ENCODE measurements around the gene BRD4.

The BRD4 gene

DNA sequence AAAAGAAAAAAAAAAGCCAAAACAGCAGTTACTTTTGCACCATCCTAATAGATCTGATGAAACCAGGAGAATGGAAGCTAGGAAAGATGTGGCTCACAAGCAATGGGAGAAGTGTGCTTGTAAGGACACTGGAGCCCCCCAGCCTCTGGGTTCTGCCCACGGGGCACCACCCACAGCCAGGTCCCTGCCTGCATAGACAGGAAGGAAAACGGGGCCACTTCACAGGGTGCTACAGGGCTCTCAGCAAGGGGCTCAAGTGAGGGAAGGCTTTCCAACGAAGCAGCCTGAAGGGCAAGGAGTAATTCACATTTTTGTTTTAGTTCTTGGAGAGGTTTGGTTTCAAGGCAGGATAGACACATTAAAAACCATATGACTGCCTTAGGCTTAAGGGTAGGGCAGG, 42.7 kb downstream of the BRD4 start:
- H3K4me2 ChIP-seq (ENCODE audit: low read length), result peak overlapping the region; percentile 53
- peaks cover 4% of the 10 kb centered on the region for H3K36me3 ChIP-seq (ENCODE audit: control insufficient read depth, low read length)
- peaks cover 97% of the 10 kb centered on the region for H3K79me2 ChIP-seq (ENCODE audit: control insufficient read depth, low read length)
- peak overlapping the region; percentile 34 for H3K4me3 ChIP-seq (ENCODE audit: low read length)
- TF ChIP-seq, protein P1, sequence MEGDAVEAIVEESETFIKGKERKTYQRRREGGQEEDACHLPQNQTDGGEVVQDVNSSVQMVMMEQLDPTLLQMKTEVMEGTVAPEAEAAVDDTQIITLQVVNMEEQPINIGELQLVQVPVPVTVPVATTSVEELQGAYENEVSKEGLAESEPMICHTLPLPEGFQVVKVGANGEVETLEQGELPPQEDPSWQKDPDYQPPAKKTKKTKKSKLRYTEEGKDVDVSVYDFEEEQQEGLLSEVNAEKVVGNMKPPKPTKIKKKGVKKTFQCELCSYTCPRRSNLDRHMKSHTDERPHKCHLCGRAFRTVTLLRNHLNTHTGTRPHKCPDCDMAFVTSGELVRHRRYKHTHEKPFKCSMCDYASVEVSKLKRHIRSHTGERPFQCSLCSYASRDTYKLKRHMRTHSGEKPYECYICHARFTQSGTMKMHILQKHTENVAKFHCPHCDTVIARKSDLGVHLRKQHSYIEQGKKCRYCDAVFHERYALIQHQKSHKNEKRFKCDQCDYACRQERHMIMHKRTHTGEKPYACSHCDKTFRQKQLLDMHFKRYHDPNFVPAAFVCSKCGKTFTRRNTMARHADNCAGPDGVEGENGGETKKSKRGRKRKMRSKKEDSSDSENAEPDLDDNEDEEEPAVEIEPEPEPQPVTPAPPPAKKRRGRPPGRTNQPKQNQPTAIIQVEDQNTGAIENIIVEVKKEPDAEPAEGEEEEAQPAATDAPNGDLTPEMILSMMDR (IDR thresholded peaks at IDR 0.05; ENCODE audit: low read depth, low read length, poor library complexity, severe bottlenecking), result no peak
- TF ChIP-seq EZH2phosphoT487 (IDR thresholded peaks at IDR 0.05; ENCODE audit: borderline replicate concordance, low read length), result no peak
- H3K27ac ChIP-seq (ENCODE audit: low read depth, low read length), result 0 out of 2 replicates have a peak overlapping the region, but pooled peaks have one; percentile 2
- H4K20me1 ChIP-seq (ENCODE audit: control insufficient read depth, insufficient read depth, low read depth, low read length), result peaks cover 63% of the 10 kb centered on the region
- H3K27me3 ChIP-seq (ENCODE audit: control insufficient read depth, low read length), result no peaks in the 10 kb centered on the region
- H3K9me3 ChIP-seq (ENCODE audit: control insufficient read depth, insufficient read depth, low read length), result no peaks in the 10 kb centered on the region
- H3K4me1 ChIP-seq (ENCODE audit: control insufficient read depth, low read length), result peaks cover 97% of the 10 kb centered on the region
- H3F3A ChIP-seq (ENCODE audit: control insufficient read depth, insufficient read depth), result peaks cover 29% of the 10 kb centered on the region
- H3K9me2 ChIP-seq (replicated peaks; ENCODE audit: control insufficient read depth, low read length), result no peaks in the 10 kb centered on the region

DNA sequence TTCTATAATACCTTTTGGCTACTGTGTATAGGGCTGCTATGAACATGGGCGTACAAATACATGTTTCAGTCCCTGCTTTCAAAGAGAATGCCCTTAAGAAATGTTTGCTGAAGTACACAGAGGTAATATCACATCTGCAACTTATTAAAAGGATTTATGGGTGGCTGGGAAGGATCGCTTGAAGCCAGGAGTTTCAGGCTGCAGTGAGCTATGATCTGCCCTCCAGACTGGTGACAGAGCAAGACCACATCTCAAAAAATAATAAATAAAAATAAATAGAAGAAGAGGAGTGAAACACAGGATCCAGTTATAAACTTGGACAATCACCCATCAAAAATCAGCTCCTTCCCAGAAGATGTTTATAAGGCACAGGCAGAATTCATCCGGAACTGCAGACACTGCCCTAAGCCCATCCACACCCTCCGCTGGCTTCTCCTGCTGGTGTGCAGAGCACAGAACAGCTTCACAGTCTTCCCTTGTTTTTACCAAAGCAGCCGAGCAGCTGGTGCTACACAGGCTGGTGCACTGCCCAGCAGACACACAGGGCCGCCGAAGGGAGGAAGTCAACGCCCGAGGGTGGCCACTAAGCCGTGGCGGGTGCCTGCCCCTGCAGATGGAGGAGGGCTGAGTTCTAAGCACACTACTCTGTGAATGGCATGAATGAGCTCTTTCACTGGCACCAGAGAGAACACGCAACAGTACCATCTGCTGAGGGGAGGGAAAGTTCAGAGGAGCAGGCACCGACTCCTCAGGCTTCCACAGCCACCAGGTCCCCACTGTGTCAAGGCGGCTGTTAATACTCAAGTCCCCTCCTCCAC, 44.0 kb downstream of the BRD4 start:
- H3K9me2 ChIP-seq (replicated peaks; ENCODE audit: control insufficient read depth, low read length), result no peaks in the 10 kb centered on the region
- H4K20me1 ChIP-seq (ENCODE audit: control insufficient read depth, insufficient read depth, low read depth, low read length), result peaks cover 64% of the 10 kb centered on the region
- TF ChIP-seq, protein P1 (IDR thresholded peaks at IDR 0.05; ENCODE audit: low read depth, low read length, poor library complexity, severe bottlenecking), result no peak
- TF ChIP-seq EZH2phosphoT487 (IDR thresholded peaks at IDR 0.05; ENCODE audit: borderline replicate concordance, low read length), result no peak
- H3K27ac ChIP-seq (ENCODE audit: low read depth, low read length), result peak overlapping the region; percentile 88
- H3K9me3 ChIP-seq (ENCODE audit: control insufficient read depth, insufficient read depth, low read length), result no peaks in the 10 kb centered on the region
- peaks cover 97% of the 10 kb centered on the region for H3K79me2 ChIP-seq (ENCODE audit: control insufficient read depth, low read length)
- H3K36me3 ChIP-seq (ENCODE audit: control insufficient read depth, low read length), result no peaks in the 10 kb centered on the region; the same call in 1 of the 2 replicates
- peaks cover 97% of the 10 kb centered on the region for H3K4me1 ChIP-seq (ENCODE audit: control insufficient read depth, low read length)
- peak overlapping the region; percentile 70 for H3K4me2 ChIP-seq (ENCODE audit: low read length)
- H3K27me3 ChIP-seq (ENCODE audit: control insufficient read depth, low read length), result no peaks in the 10 kb centered on the region
- H3K4me3 ChIP-seq (ENCODE audit: low read length), result peak overlapping the region; percentile 58
- H3F3A ChIP-seq (ENCODE audit: control insufficient read depth, insufficient read depth), result peaks cover 27% of the 10 kb centered on the region

DNA sequence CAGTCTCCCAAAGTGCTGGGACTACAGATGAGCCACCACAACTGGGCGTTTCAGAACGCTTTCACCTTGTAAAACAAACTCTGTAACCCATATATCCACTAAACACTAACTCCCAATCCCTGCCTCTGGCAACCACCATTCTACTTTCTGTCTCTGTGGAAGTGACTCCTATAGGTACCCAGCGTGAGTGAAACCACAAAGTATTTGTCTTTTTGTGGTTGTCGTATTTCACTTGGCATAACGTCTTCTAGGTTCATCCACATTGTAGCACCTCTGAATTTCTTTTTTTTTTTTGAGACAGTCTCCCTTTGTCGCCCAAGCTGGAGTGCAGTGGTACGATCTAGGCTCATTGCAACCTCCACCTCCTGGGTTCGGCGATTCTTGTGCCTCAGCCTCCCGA, 44.8 kb downstream of the BRD4 start:
- Histone ChIP-seq H3K9me2 (replicated peaks; ENCODE audit: control insufficient read depth, low read length) (no peaks in the 10 kb centered on the region), H3K4me3 (ENCODE audit: low read length) (peak overlapping the region; percentile 58), H3K36me3 (ENCODE audit: control insufficient read depth, low read length) (no peaks in the 10 kb centered on the region), H3F3A (ENCODE audit: control insufficient read depth, insufficient read depth) (peaks cover 27% of the 10 kb centered on the region), H4K20me1 (ENCODE audit: control insufficient read depth, insufficient read depth, low read depth, low read length) (peaks cover 66% of the 10 kb centered on the region), H3K27ac (ENCODE audit: low read depth, low read length) (peak overlapping the region; percentile 88), H3K27me3 (ENCODE audit: control insufficient read depth, low read length) (no peaks in the 10 kb centered on the region), H3K79me2 (ENCODE audit: control insufficient read depth, low read length) (peaks cover 98% of the 10 kb centered on the region), H3K4me2 (ENCODE audit: low read length) (peak overlapping the region; percentile 70), H3K4me1 (ENCODE audit: control insufficient read depth, low read length) (peaks cover 98% of the 10 kb centered on the region), H3K9me3 (ENCODE audit: control insufficient read depth, insufficient read depth, low read length) (no peaks in the 10 kb centered on the region)
- TF ChIP-seq EZH2phosphoT487 (IDR thresholded peaks at IDR 0.05; ENCODE audit: borderline replicate concordance, low read length), result no peak
- TF ChIP-seq, protein P1 (IDR thresholded peaks at IDR 0.05; ENCODE audit: low read depth, low read length, poor library complexity, severe bottlenecking), result no peak

Data from DOHH2 (cell line).